ENCODE results near the gene FLNA.

GRCh38 chrX:154307202-154307601, 67.2 kb downstream of the FLNA start:
- TF ChIP-seq YY1 (IDR thresholded peaks at IDR 0.05; ENCODE audit: insufficient read depth, insufficient read length), result no peak
- no peak for TF ChIP-seq ZNF274 (IDR thresholded peaks at IDR 0.05; ENCODE audit: low read depth, low read length)
